Mucosa of stomach (tissue), 1 donor: Measurements from ENCODE around the gene TMEM52B.
"Not testable (repeated sequence)": the region's sequence is repeated elsewhere in the genome, so short reads cannot be mapped to it uniquely, and the experiment has no call there.

Experiments
- H3K27me3 ChIP-seq: one replicate; pipeline ENCODE4 v1.7.0; 2013; ENCODE audit warnings: mild to moderate bottlenecking, low read length; ENCODE audit not compliant: control insufficient read depth, insufficient read depth
- H3K36me3 ChIP-seq: one replicate; pipeline ENCODE4 v1.7.0; 2013; ENCODE audit warnings: low read length; ENCODE audit not compliant: control insufficient read depth, insufficient read depth
- H3K4me1 ChIP-seq: one replicate; pipeline ENCODE4 v1.7.0; 2013; ENCODE audit warnings: mild to moderate bottlenecking, low read length; ENCODE audit not compliant: control insufficient read depth, insufficient read depth
- H3K4me3 ChIP-seq: one replicate; pipeline ENCODE4 v1.7.0; 2013; ENCODE audit warnings: low read length
- H3K9ac ChIP-seq: one replicate; pipeline ENCODE4 v1.7.0; 2013; ENCODE audit warnings: mild to moderate bottlenecking, low read length, moderate library complexity
- H3K9me3 ChIP-seq: one replicate; pipeline ENCODE4 v1.7.0; 2013; ENCODE audit warnings: mild to moderate bottlenecking, low read length, moderate library complexity; ENCODE audit not compliant: control insufficient read depth
- donor health status: Pancreatic carcinoma.

Gene TMEM52B

GRCh38 chr12:10197879-10198278 is 19.0 kb downstream of the TMEM52B start:
- Histone ChIP-seq H3K36me3 (no peaks in the 10 kb centered on the region), H3K9me3 (no peaks in the 10 kb centered on the region), H3K27me3 (no peaks in the 10 kb centered on the region), H3K9ac (no peak overlapping the region), H3K4me1 (no peaks in the 10 kb centered on the region), H3K4me3 (no peak overlapping the region)

GRCh38 chr12:10204495-10204894 is 25.7 kb downstream of the TMEM52B start:
- H3K27me3 ChIP-seq, H3K36me3 ChIP-seq: not testable (repeated sequence)

GRCh38 chr12:10205220-10205807 is 26.5 kb downstream of the TMEM52B start:
- no peaks in the 10 kb centered on the region for H3K27me3 ChIP-seq
- H3K9ac ChIP-seq = no peak overlapping the region
- no peaks in the 10 kb centered on the region for H3K4me1 ChIP-seq
- no peaks in the 10 kb centered on the region for H3K36me3 ChIP-seq
- no peaks in the 10 kb centered on the region for H3K9me3 ChIP-seq
- H3K4me3 ChIP-seq = no peak overlapping the region

More at GRCh38 chr12:10204495-10204894, 25.7 kb downstream of the TMEM52B start:
- H3K4me1 ChIP-seq, H3K9me3 ChIP-seq, H3K9ac ChIP-seq, H3K4me3 ChIP-seq: not testable (repeated sequence)

GRCh38 chr12:10207136-10207535 is 28.3 kb downstream of the TMEM52B start:
- H3K9me3 ChIP-seq = no peaks in the 10 kb centered on the region
- no peaks in the 10 kb centered on the region for H3K36me3 ChIP-seq
- no peaks in the 10 kb centered on the region for H3K27me3 ChIP-seq
- no peak overlapping the region for H3K9ac ChIP-seq
- no peak overlapping the region for H3K4me3 ChIP-seq
- H3K4me1 ChIP-seq = no peaks in the 10 kb centered on the region

- Histone ChIP-seq H3K9me3 (no peaks in the 10 kb centered on the region), H3K27me3 (no peaks in the 10 kb centered on the region), H3K9ac (no peak overlapping the region), H3K4me1 (peaks cover 8% of the 10 kb centered on the region), H3K36me3 (no peaks in the 10 kb centered on the region), H3K4me3 (no peak overlapping the region)
These were observed 31.4 kb downstream of the TMEM52B start for GRCh38 chr12:10210225-10210624.

- no peaks in the 10 kb centered on the region for H3K36me3 ChIP-seq
- H3K9me3 ChIP-seq = no peaks in the 10 kb centered on the region
- H3K4me3 ChIP-seq = no peak overlapping the region
- no peak overlapping the region for H3K9ac ChIP-seq
- H3K27me3 ChIP-seq = no peaks in the 10 kb centered on the region
- peaks cover 12% of the 10 kb centered on the region for H3K4me1 ChIP-seq
These were observed 32.5 kb downstream of the TMEM52B start for GRCh38 chr12:10211101-10211939.

GRCh38 chr12:10211940-10212738 is 33.3 kb downstream of the TMEM52B start:
- Histone ChIP-seq H3K9me3 (no peaks in the 10 kb centered on the region), H3K36me3 (no peaks in the 10 kb centered on the region), H3K4me1 (peaks cover 12% of the 10 kb centered on the region), H3K27me3 (no peaks in the 10 kb centered on the region), H3K4me3 (peak overlapping the region; percentile 89), H3K9ac (peak overlapping the region; percentile 98)

- peak within 1 kb of the TSS; percentile 98 for H3K9ac ChIP-seq
- H3K27me3 ChIP-seq = no peaks in the 10 kb centered on the region
- no peaks in the 10 kb centered on the region for H3K9me3 ChIP-seq
- H3K4me3 ChIP-seq = peak within 1 kb of the TSS; percentile 89
- peaks cover 12% of the 10 kb centered on the region for H3K4me1 ChIP-seq
- H3K36me3 ChIP-seq = no peaks in the 10 kb centered on the region
These were observed 33.9 kb downstream of the TMEM52B start, which contains the start of gene GABARAPL1 for GRCh38 chr12:10212739-10213131. Gene GABARAPL1 (plus strand): TSS chr12:10212877. CDS start chr12:10213130, 253 bp downstream.

- Histone ChIP-seq H3K4me3 (peak overlapping the region; percentile 89), H3K4me1 (peaks cover 12% of the 10 kb centered on the region), H3K9ac (peak overlapping the region; percentile 98), H3K9me3 (no peaks in the 10 kb centered on the region), H3K36me3 (no peaks in the 10 kb centered on the region), H3K27me3 (no peaks in the 10 kb centered on the region)
These were observed 34.6 kb downstream of the TMEM52B start for GRCh38 chr12:10213168-10214135.

- peak overlapping the region; percentile 89 for H3K4me3 ChIP-seq
- H3K9me3 ChIP-seq = no peaks in the 10 kb centered on the region
- H3K36me3 ChIP-seq = no peaks in the 10 kb centered on the region
- H3K4me1 ChIP-seq = peaks cover 12% of the 10 kb centered on the region
- no peaks in the 10 kb centered on the region for H3K27me3 ChIP-seq
- peak overlapping the region; percentile 98 for H3K9ac ChIP-seq
These were observed 35.5 kb downstream of the TMEM52B start for GRCh38 chr12:10214136-10214894.

GRCh38 chr12:10214895-10215267 is 36.0 kb downstream of the TMEM52B start:
- Histone ChIP-seq H3K36me3 (no peaks in the 10 kb centered on the region), H3K4me1 (peaks cover 12% of the 10 kb centered on the region), H3K9me3 (no peaks in the 10 kb centered on the region), H3K9ac (peak overlapping the region; percentile 98), H3K4me3 (no peak overlapping the region), H3K27me3 (no peaks in the 10 kb centered on the region)
